Caco-2 (cell line): ENCODE data around the gene P2RX2. TPM values are rescaled to one million over a fixed set of nuclear protein-coding genes. Genes with fewer than 3 reads are reported as not detected.

Source experiments
- BruUV-seq: library from RNA; stranded (reverse); fragments of 400-500 nt; replicated peaks from 2 replicates; lab custom pipeline; 2021; lab: Mats Ljungman, UMichigan
- CTCF ChIA-PET: fragments of 300-600 bp; sonication (Branson Sonifier 250); formaldehyde crosslinking; loops from one replicate; lab custom pipeline; 2022; ENCODE audit warnings: antibody characterized with exemption; lab: Charles Lee
- POLR2A ChIA-PET: fragments of 300-600 bp; sonication (Branson Sonifier 250); formaldehyde crosslinking; loops from one replicate; lab custom pipeline; 2022; ENCODE audit warnings: antibody characterized with exemption; lab: Charles Lee
- DNase-seq, 2 experiments: peaks; one replicate each; pipeline versions ENCODE4 v3.0.0 to v3.0.0-alpha.2; 2020 to 2022
- H3K27me3 ChIP-seq: replicated peaks from 2 replicates; pipeline ENCODE4 v1.6.0; 2011; ENCODE audit warnings: low read length; ENCODE audit not compliant: control insufficient read depth, insufficient read depth
- H3K36me3 ChIP-seq: 2 replicates; pipeline ENCODE4 v1.5.1; 2011; ENCODE audit warnings: low read length; ENCODE audit not compliant: control insufficient read depth, insufficient read depth
- H3K4me1 ChIP-seq: fragments of 250-450 bp; sonication (Bioruptor Pico); 2 replicates; pipeline ENCODE4 v1.5.1; 2020; ENCODE audit warnings: mild to moderate bottlenecking
- H3K4me3 ChIP-seq: 2 replicates; pipeline ENCODE4 v1.5.1; 2011; ENCODE audit warnings: low read depth, mild to moderate bottlenecking, control low read depth, low read length
- H3K9me3 ChIP-seq: fragments of 250-450 bp; sonication (Bioruptor Pico); 2 replicates; pipeline ENCODE4 v1.5.1; 2020; ENCODE audit warnings: mild to moderate bottlenecking, moderate library complexity
- H3K27ac Mint-ChIP-seq: one replicate; pipeline ENCODE4 v1.8.0; 2022; ENCODE audit warnings: mixed read lengths; ENCODE audit not compliant: unreplicated experiment
- H3K27me3 Mint-ChIP-seq: one replicate; pipeline ENCODE4 v1.8.0; 2022; ENCODE audit warnings: mixed read lengths; ENCODE audit not compliant: insufficient read depth, unreplicated experiment
- H3K36me3 Mint-ChIP-seq: one replicate; pipeline ENCODE4 v1.8.0; 2022; ENCODE audit warnings: mild to moderate bottlenecking, mixed read lengths; ENCODE audit not compliant: insufficient read depth, unreplicated experiment
- H3K4me1 Mint-ChIP-seq: one replicate; pipeline ENCODE4 v1.8.0; 2022; ENCODE audit warnings: low read depth, mixed read lengths; ENCODE audit not compliant: unreplicated experiment
- H3K4me3 Mint-ChIP-seq: one replicate; pipeline ENCODE4 v1.8.0; 2022; ENCODE audit warnings: mild to moderate bottlenecking, moderate library complexity, mixed read lengths; ENCODE audit not compliant: unreplicated experiment
- H3K9me3 Mint-ChIP-seq: one replicate; pipeline ENCODE4 v1.8.0; 2022; ENCODE audit warnings: mixed read lengths; ENCODE audit not compliant: unreplicated experiment
- intact Hi-C: fragments of 100-400 bp; cut with micrococcal nuclease; formaldehyde crosslinking; loops from one replicate; pipeline ENCODE4 v1.10.0; 2022; ENCODE audit not compliant: unreplicated experiment
- microRNA-seq: library from miRNA; unstranded; fragments of <30 nt; microRNA quantifications from one replicate; pipeline ENCODE4 v1.2.0, GENCODE V29; 2022
- total RNA-seq: library from RNA; stranded (reverse); gene quantifications from 2 replicates; pipeline ENCODE4 v1.2.3, GENCODE V29; 2022
- TF ChIP-seq, protein P1 (sequence below), 2 experiments: fragments of 200-600 bp in 1 of 2; IDR thresholded peaks; 1 replicate in 1 of 2; 2 replicates in 1 of 2; pipeline versions ENCODE4 v1.5.1 to v1.8.0; 2011 to 2022; ENCODE audit warnings: antibody characterized with exemption in 1 of 2, control low read depth in 1 of 2, inconsistent platforms in 1 of 2, low read depth in 1 of 2, low read length in 1 of 2, mild to moderate bottlenecking in 1 of 2, moderate library complexity in 1 of 2; ENCODE audit not compliant: insufficient read depth in 1 of 2, severe bottlenecking in 1 of 2, unreplicated experiment in 1 of 2

P2RX2 gene
- total RNA-seq, 1 experiment from 2014 or later, result not detected

DNA sequence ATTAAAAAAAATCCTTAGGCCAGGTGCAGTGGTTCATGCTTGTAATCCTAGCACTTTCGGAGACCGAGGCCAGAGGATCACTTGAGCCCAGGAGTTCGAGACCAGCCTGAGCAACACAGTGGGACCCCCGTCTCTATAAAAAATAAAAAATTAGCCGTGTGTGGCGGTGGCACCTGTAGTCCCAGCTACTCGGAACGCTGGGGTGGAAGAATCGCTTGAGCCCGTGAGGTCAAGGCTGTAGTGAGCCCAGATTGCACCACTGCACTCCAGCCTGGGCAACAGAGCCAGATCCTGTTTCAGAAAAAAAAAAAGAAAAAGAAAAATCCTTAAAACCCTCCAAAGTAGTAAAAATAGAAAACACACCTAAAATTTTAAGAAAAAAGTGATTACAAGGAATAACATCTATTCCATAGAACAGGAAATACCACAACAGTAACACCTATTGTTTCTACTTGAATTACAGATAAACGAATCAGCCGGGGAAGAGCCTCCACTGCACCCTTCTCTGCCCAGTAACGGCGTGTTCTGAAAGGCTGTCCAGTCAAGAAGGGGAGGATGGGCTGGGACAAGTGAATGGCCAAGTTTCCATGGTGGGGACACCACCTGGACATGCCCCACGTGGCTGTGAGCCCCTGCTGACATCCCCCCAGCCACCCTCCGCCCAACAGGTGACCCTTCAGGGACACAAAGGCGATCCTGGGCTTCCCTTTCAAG lies 50.7 kb downstream of the P2RX2 start:
- Histone ChIP-seq H3K4me1 (no peaks in the 10 kb centered on the region), H3K9me3 (no peaks in the 10 kb centered on the region), H3K4me3 (no peak overlapping the region), H3K27me3 (no peaks in the 10 kb centered on the region), H3K36me3 (no peaks in the 10 kb centered on the region; the same call in none of the 2 replicates)
- ChIA-PET POLR2A (no interaction called here), CTCF (no interaction called here)
- Mint-ChIP-seq H3K36me3 (peaks cover 99% of the 10 kb centered on the region), H3K4me3 (no peak overlapping the region), H3K27me3 (no peaks in the 10 kb centered on the region), H3K4me1 (no peaks in the 10 kb centered on the region), H3K27ac (no peak overlapping the region), H3K9me3 (no peaks in the 10 kb centered on the region)
- DNase-seq, result no peak
- TF ChIP-seq, protein P1, sequence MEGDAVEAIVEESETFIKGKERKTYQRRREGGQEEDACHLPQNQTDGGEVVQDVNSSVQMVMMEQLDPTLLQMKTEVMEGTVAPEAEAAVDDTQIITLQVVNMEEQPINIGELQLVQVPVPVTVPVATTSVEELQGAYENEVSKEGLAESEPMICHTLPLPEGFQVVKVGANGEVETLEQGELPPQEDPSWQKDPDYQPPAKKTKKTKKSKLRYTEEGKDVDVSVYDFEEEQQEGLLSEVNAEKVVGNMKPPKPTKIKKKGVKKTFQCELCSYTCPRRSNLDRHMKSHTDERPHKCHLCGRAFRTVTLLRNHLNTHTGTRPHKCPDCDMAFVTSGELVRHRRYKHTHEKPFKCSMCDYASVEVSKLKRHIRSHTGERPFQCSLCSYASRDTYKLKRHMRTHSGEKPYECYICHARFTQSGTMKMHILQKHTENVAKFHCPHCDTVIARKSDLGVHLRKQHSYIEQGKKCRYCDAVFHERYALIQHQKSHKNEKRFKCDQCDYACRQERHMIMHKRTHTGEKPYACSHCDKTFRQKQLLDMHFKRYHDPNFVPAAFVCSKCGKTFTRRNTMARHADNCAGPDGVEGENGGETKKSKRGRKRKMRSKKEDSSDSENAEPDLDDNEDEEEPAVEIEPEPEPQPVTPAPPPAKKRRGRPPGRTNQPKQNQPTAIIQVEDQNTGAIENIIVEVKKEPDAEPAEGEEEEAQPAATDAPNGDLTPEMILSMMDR (IDR thresholded peaks at IDR 0.05; ENCODE audit: insufficient read depth in 1 of 2, low read depth in 1 of 2, low read length in 1 of 2, severe bottlenecking in 1 of 2, unreplicated experiment in 1 of 2), result no peak
- intact Hi-C loops, result no loop called here
- no TSS peak for BruUV-seq

Small RNA genes lying within 50 kb of the gene (microRNA-seq; reads per million reads assigned to microRNA genes)
- gene MIR6763, result 0.93 reads per million

Other genes with a start within 250 kb of the P2RX2 start
- gene FBRSL1, start 128.6 kb upstream of the P2RX2 start, total RNA-seq, result 90.3 and 96.1 TPM in 2 replicates
- gene LRCOL1, start 8.2 kb upstream of the P2RX2 start, total RNA-seq, result not detected in 2 replicates
- 167 and 170 TPM in 2 replicates for gene POLE, start 68.6 kb downstream of the P2RX2 start, total RNA-seq
- 29.8 and 39.9 TPM in 2 replicates for gene PXMP2, start 68.8 kb downstream of the P2RX2 start, total RNA-seq
- gene PGAM5, start 92.1 kb downstream of the P2RX2 start, total RNA-seq, result 78.1 and 87.8 TPM in 2 replicates
- gene ANKLE2, start 143.1 kb downstream of the P2RX2 start, total RNA-seq, result 80.8 and 86.6 TPM in 2 replicates
- gene GOLGA3, start 210.1 kb downstream of the P2RX2 start, total RNA-seq, result 62.2 and 67.0 TPM in 2 replicates